ENCODE measurements around the gene OSMR. TPM values are rescaled to one million over a fixed set of nuclear protein-coding genes. Genes with fewer than 3 reads are reported as not detected.

Gene OSMR
- total and polyA plus RNA-seq, 2 experiments from 2014 or later: 1.5 to 2.6 TPM

DNA sequence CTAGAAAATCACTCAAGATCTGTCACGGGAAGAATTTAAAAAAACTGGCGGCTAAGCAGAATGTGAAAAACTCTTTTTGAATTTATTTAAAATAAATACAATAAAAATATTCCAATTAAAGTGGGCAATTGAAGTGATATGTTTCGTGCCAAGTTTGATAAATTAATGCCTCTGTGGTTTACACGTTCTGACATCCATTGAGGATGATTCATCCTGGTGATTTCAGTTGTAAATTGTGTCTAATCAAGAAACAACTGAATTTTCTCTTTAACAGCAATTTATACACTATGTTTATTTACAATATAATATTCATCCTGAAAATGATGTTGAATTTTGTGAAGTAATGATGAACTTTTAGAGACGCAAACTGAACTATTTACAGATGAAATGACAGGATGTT, 21.0 kb upstream of the OSMR start (continued):
- TF ChIP-seq, protein P1, sequence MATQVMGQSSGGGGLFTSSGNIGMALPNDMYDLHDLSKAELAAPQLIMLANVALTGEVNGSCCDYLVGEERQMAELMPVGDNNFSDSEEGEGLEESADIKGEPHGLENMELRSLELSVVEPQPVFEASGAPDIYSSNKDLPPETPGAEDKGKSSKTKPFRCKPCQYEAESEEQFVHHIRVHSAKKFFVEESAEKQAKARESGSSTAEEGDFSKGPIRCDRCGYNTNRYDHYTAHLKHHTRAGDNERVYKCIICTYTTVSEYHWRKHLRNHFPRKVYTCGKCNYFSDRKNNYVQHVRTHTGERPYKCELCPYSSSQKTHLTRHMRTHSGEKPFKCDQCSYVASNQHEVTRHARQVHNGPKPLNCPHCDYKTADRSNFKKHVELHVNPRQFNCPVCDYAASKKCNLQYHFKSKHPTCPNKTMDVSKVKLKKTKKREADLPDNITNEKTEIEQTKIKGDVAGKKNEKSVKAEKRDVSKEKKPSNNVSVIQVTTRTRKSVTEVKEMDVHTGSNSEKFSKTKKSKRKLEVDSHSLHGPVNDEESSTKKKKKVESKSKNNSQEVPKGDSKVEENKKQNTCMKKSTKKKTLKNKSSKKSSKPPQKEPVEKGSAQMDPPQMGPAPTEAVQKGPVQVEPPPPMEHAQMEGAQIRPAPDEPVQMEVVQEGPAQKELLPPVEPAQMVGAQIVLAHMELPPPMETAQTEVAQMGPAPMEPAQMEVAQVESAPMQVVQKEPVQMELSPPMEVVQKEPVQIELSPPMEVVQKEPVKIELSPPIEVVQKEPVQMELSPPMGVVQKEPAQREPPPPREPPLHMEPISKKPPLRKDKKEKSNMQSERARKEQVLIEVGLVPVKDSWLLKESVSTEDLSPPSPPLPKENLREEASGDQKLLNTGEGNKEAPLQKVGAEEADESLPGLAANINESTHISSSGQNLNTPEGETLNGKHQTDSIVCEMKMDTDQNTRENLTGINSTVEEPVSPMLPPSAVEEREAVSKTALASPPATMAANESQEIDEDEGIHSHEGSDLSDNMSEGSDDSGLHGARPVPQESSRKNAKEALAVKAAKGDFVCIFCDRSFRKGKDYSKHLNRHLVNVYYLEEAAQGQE (IDR thresholded peaks at IDR 0.05; ENCODE audit: unreplicated experiment): no peak
- no peak for TF ChIP-seq JUNB (IDR thresholded peaks at IDR 0.05; ENCODE audit: unreplicated experiment)
- no peak for TF ChIP-seq ZNF331 (CRISPR knock-in tag; IDR thresholded peaks at IDR 0.05; ENCODE audit: low read depth)
- no peak for TF ChIP-seq POLR2AphosphoS5 (IDR thresholded peaks at IDR 0.05; ENCODE audit: low read depth)
- TF ChIP-seq EZH2phosphoT487 (IDR thresholded peaks at IDR 0.05; ENCODE audit: unreplicated experiment): no peak

DNA sequence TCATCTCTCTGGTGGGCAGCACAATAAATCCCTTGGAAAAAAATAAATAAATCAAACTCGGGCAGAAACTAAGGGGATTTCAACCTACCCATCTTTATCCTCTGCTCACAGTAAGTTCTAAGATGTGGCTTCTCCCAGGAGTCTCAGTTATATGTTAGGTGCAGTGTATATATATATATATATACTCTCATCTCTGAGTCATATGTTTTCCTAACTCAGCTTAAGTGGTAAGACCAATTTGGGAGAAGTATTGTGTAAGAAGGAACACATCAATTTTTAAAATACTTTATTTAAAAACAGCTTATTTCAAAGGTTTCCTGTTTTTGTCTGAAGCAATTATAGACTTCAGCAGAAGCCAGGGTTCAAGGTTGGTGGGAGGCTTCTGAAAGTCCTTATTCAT, 20.3 kb upstream of the OSMR start:
- Histone ChIP-seq H3K9me2 (ENCODE audit: insufficient read depth) (peaks cover 10% of the 10 kb centered on the region; the same call in 1 of the 2 replicates), H3K79me2 (replicated peaks; ENCODE audit: insufficient read depth) (no peaks in the 10 kb centered on the region), H3K27ac (ENCODE audit: low read depth) (no peak overlapping the region), H2AFZ (no peak overlapping the region), H3K4me1 (ENCODE audit: insufficient read depth) (no peaks in the 10 kb centered on the region), H3K36me3 (ENCODE audit: insufficient read depth) (no peaks in the 10 kb centered on the region), H4K20me1 (replicated peaks; ENCODE audit: insufficient read depth) (no peaks in the 10 kb centered on the region), H3K27me3 (ENCODE audit: insufficient read depth) (no peaks in the 10 kb centered on the region), H3K4me3 (no peak overlapping the region), H3F3A (replicated peaks; ENCODE audit: low read depth) (peaks cover 10% of the 10 kb centered on the region; the same call in 1 of the 2 replicates), H3K4me2 (no peak overlapping the region)
- Mint-ChIP-seq H3K9me3 (peaks cover 12% of the 10 kb centered on the region), H3K4me1 (no peaks in the 10 kb centered on the region), H3K27ac (no peak overlapping the region), H3K36me3 (ENCODE audit: low read depth) (peaks cover 7% of the 10 kb centered on the region; the same call in 2 of the 3 replicates), H3K27me3 (ENCODE audit: insufficient read depth, low read depth, poor library complexity) (no peaks in the 10 kb centered on the region), H3K4me3 (no peak overlapping the region)
- DNase-seq (ENCODE audit: low spot score) (no peak), ATAC-seq (no peak)
- TF ChIP-seq, protein P2, sequence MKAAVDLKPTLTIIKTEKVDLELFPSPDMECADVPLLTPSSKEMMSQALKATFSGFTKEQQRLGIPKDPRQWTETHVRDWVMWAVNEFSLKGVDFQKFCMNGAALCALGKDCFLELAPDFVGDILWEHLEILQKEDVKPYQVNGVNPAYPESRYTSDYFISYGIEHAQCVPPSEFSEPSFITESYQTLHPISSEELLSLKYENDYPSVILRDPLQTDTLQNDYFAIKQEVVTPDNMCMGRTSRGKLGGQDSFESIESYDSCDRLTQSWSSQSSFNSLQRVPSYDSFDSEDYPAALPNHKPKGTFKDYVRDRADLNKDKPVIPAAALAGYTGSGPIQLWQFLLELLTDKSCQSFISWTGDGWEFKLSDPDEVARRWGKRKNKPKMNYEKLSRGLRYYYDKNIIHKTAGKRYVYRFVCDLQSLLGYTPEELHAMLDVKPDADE (IDR thresholded peaks at IDR 0.05): no peak
- TF ChIP-seq, protein P1 (IDR thresholded peaks at IDR 0.05; ENCODE audit: unreplicated experiment): no peak
- TF ChIP-seq ZNF331 (CRISPR knock-in tag; IDR thresholded peaks at IDR 0.05; ENCODE audit: low read depth) (no peak), ZNF114 (CRISPR knock-in tag; IDR thresholded peaks at IDR 0.05) (no peak), POLR2AphosphoS5 (IDR thresholded peaks at IDR 0.05; ENCODE audit: low read depth) (no peak)

All from GM23338 (cell line).